MM.1S (cell line): ENCODE data around the gene TSPAN11.

Experiments
- DNase-seq: peaks from one replicate; pipeline ENCODE4 v3.0.0-alpha.2; 2015
- H2AFZ ChIP-seq: fragments of 300-600 bp; sonication (generic); 2 replicates; pipeline ENCODE4 v1.6.0; 2016; ENCODE audit warnings: antibody characterized with exemption, low read length
- H3F3A ChIP-seq: fragments of 300-600 bp; sonication (generic); 2 replicates; pipeline ENCODE4 v1.6.1; 2016; ENCODE audit warnings: mild to moderate bottlenecking, antibody characterized with exemption, low read length, moderate library complexity, mixed read lengths; ENCODE audit not compliant: insufficient read depth
- H3K27ac ChIP-seq: fragments of 300-600 bp; sonication (generic); 2 replicates; pipeline ENCODE4 v1.5.1; 2016; ENCODE audit warnings: mild to moderate bottlenecking, low read length
- H3K27me3 ChIP-seq: fragments of 300-600 bp; sonication (generic); replicated peaks from 2 replicates; pipeline ENCODE4 v1.6.0; 2016; ENCODE audit warnings: low read length; ENCODE audit not compliant: insufficient read depth
- H3K36me3 ChIP-seq: fragments of 300-600 bp; sonication (generic); replicated peaks from 2 replicates; pipeline ENCODE4 v1.6.1; 2016; ENCODE audit warnings: mild to moderate bottlenecking, low read length, mixed read lengths; ENCODE audit not compliant: insufficient read depth
- H3K4me1 ChIP-seq: fragments of 300-600 bp; sonication (generic); 2 replicates; pipeline ENCODE4 v1.6.1; 2016; ENCODE audit warnings: low read length, mixed read lengths
- H3K4me2 ChIP-seq: fragments of 300-600 bp; sonication (generic); 2 replicates; pipeline ENCODE4 v1.6.0; 2016; ENCODE audit warnings: low read depth, low read length
- H3K4me3 ChIP-seq: fragments of 300-600 bp; sonication (generic); 2 replicates; pipeline ENCODE4 v1.5.1; 2016; ENCODE audit warnings: low read length, mixed read lengths
- H3K79me2 ChIP-seq: fragments of 300-600 bp; sonication (generic); 2 replicates; pipeline ENCODE4 v1.6.1; 2016; ENCODE audit warnings: mixed run types, low read length, mixed read lengths
- H3K9ac ChIP-seq: fragments of 300-600 bp; sonication (generic); 2 replicates; pipeline ENCODE4 v1.6.1; 2016; ENCODE audit warnings: low read length, mixed read lengths
- H3K9me2 ChIP-seq: fragments of 300-600 bp; sonication (generic); replicated peaks from 2 replicates; pipeline ENCODE4 v1.6.1; 2016; ENCODE audit warnings: mild to moderate bottlenecking, low read length, mixed read lengths; ENCODE audit not compliant: insufficient read depth
- H3K9me3 ChIP-seq: fragments of 300-600 bp; sonication (generic); replicated peaks from 2 replicates; pipeline ENCODE4 v1.6.1; 2016; ENCODE audit warnings: mild to moderate bottlenecking, low read length, mixed read lengths; ENCODE audit not compliant: insufficient read depth
- H4K20me1 ChIP-seq: fragments of 300-600 bp; sonication (generic); 2 replicates; pipeline ENCODE4 v1.6.1; 2016; ENCODE audit warnings: mild to moderate bottlenecking, low read length, moderate library complexity, mixed read lengths; ENCODE audit not compliant: insufficient read depth
- EZH2 ChIP-seq: fragments of 300-600 bp; sonication (generic); optimal IDR thresholded peaks from 2 replicates; pipeline ENCODE3; 2017; ENCODE audit warnings: low read depth, mild to moderate bottlenecking, antibody characterized with exemption, low read length, mixed read lengths
- EZH2phosphoT487 ChIP-seq: fragments of 300-600 bp; sonication (generic); IDR thresholded peaks from 2 replicates; pipeline ENCODE4 v1.6.1; 2018; ENCODE audit warnings: antibody characterized with exemption, low read length
- TF ChIP-seq, protein P1 (sequence below): fragments of 300-600 bp; sonication (generic); IDR thresholded peaks from 2 replicates; pipeline ENCODE4 v1.5.1; 2016; ENCODE audit warnings: antibody characterized with exemption, low read length, mixed read lengths

TSPAN11 gene

DNA sequence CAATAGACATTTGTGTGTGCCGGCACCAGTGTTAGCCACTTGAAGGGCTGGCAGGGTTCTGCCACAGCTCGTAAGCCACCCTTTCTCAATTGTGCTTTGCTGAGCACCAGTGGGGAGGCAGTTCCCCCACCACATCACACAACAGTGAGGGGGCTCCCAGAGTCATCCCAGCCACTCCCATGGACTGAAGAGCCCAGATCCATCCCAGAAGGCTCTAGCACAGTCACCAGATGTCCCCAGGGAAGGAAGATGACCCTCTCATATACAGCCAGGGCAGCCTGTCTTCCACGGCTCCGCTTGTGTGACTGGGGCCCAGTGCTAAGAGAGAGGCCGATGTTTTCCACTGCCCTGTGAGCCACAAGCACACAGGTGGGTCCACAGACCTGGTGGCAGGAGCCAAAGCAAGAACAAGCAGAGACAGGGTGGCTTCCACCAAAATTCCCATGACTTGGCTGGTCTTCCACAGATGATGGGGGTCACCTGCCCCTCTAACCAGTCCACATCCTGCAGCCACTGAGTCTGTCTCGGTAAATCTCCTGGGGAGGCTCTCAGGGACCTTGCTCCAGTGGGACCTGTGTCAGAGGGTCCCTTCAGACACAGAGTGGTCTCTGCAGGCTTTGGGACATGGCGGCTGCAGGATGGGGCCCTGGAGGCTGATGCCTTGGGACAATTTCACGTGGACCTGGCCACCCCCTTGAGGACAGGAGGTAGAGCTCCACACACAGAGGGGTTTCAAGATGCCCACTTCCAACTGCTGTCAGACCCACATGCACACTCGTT, 75.2 kb downstream of the TSPAN11 start:
- Histone ChIP-seq H3F3A (no peaks in the 10 kb centered on the region), H3K4me1 (no peaks in the 10 kb centered on the region), H3K9me2 (no peaks in the 10 kb centered on the region), H4K20me1 (no peaks in the 10 kb centered on the region), H3K79me2 (no peaks in the 10 kb centered on the region), H3K27me3 (no peaks in the 10 kb centered on the region), H3K9me3 (no peaks in the 10 kb centered on the region), H3K4me3 (no peak overlapping the region), H3K9ac (no peak overlapping the region), H3K36me3 (no peaks in the 10 kb centered on the region), H3K4me2 (no peak overlapping the region), H3K27ac (no peak overlapping the region), H2AFZ (no peak overlapping the region)
- TF ChIP-seq, protein P1, sequence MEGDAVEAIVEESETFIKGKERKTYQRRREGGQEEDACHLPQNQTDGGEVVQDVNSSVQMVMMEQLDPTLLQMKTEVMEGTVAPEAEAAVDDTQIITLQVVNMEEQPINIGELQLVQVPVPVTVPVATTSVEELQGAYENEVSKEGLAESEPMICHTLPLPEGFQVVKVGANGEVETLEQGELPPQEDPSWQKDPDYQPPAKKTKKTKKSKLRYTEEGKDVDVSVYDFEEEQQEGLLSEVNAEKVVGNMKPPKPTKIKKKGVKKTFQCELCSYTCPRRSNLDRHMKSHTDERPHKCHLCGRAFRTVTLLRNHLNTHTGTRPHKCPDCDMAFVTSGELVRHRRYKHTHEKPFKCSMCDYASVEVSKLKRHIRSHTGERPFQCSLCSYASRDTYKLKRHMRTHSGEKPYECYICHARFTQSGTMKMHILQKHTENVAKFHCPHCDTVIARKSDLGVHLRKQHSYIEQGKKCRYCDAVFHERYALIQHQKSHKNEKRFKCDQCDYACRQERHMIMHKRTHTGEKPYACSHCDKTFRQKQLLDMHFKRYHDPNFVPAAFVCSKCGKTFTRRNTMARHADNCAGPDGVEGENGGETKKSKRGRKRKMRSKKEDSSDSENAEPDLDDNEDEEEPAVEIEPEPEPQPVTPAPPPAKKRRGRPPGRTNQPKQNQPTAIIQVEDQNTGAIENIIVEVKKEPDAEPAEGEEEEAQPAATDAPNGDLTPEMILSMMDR: no peak
- no peak for TF ChIP-seq EZH2phosphoT487
- TF ChIP-seq EZH2: no peak
- DNase-seq: no peak

DNA sequence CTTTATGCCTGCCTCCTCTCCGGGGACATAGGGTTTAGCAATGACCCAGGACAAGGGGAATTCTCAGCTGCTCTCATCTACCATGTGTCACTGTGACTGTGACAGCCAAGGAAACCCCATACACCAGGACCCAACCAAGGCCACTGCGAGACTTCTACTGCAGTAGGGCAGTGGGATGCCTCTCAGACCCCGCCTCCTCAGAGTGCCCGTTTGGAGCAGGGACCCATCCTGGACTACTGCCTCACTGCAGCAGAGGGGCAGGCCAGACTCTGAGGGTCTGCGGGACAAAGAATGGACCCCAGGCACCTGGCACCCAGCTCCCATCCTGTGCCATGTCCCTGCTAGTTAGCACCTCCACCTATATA, 75.8 kb downstream of the TSPAN11 start:
- Histone ChIP-seq H3K4me3 (no peak overlapping the region), H3K9me2 (no peaks in the 10 kb centered on the region), H3K27ac (no peak overlapping the region), H3K4me2 (no peak overlapping the region), H3K36me3 (no peaks in the 10 kb centered on the region), H3K27me3 (no peaks in the 10 kb centered on the region), H3K9me3 (no peaks in the 10 kb centered on the region), H2AFZ (no peak overlapping the region), H3K9ac (no peak overlapping the region), H3K79me2 (no peaks in the 10 kb centered on the region), H3F3A (no peaks in the 10 kb centered on the region), H3K4me1 (no peaks in the 10 kb centered on the region), H4K20me1 (no peaks in the 10 kb centered on the region)
- TF ChIP-seq EZH2 (no peak), EZH2phosphoT487 (no peak)
- TF ChIP-seq, protein P1: no peak
- DNase-seq: no peak

DNA sequence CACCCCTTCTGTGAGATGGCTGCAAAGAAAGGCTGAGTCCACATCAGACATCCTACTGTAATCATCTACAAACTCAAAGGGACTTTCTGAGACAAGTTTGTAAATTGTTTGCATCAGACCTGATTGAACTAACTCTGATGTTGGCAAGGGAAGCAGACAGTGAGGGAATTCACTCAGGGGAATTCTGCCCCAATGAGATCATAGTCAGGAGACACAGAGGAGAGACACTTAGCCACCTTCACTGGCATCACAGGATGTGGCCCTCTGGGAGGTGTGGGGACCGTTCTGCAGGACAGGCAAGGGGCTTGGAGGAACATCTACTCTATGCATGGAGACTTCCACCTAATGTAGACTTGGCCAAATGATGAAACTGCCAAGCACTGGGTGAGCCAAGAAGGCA, 76.5 kb downstream of the TSPAN11 start:
- TF ChIP-seq, protein P1: no peak
- TF ChIP-seq EZH2 (no peak), EZH2phosphoT487 (no peak)
- Histone ChIP-seq H3K4me1 (no peaks in the 10 kb centered on the region), H3F3A (no peaks in the 10 kb centered on the region), H3K27me3 (no peaks in the 10 kb centered on the region), H3K4me2 (no peak overlapping the region), H2AFZ (no peak overlapping the region), H3K9me3 (no peaks in the 10 kb centered on the region), H3K4me3 (no peak overlapping the region), H3K36me3 (no peaks in the 10 kb centered on the region), H3K9me2 (no peaks in the 10 kb centered on the region), H3K27ac (no peak overlapping the region), H3K79me2 (no peaks in the 10 kb centered on the region), H4K20me1 (no peaks in the 10 kb centered on the region), H3K9ac (no peak overlapping the region)
- DNase-seq: no peak
